ENCODE results near the gene FAM24B.
"Not testable (repeated sequence)": the region's sequence is repeated elsewhere in the genome, so short reads cannot be mapped to it uniquely, and the experiment has no call there.

FAM24B gene

GRCh38 chr10:122859527-122859926, 19.9 kb downstream of the FAM24B start:
- no peak for DNase-seq (ENCODE audit: low read depth in 2 of 2)

- not testable (repeated sequence) for DNase-seq (ENCODE audit: low read depth in 2 of 2)
These were observed 21.3 kb downstream of the FAM24B start for GRCh38 chr10:122858042-122858441.

- DNase-seq (ENCODE audit: low read depth in 2 of 2): no peak
These were observed 22.5 kb downstream of the FAM24B start for GRCh38 chr10:122856902-122857301.

GRCh38 chr10:122855745-122856144, 23.6 kb downstream of the FAM24B start:
- no peak for DNase-seq (ENCODE audit: low read depth in 2 of 2)

- no peak for DNase-seq (ENCODE audit: low read depth in 2 of 2)
These were observed 24.7 kb downstream of the FAM24B start for GRCh38 chr10:122854648-122855047.

GRCh38 chr10:122853665-122854313, 25.6 kb downstream of the FAM24B start:
- no peak for DNase-seq (ENCODE audit: low read depth in 2 of 2)

GRCh38 chr10:122852261-122852660, 27.1 kb downstream of the FAM24B start:
- no peak for DNase-seq (ENCODE audit: low read depth in 2 of 2)

- no peak for DNase-seq (ENCODE audit: low read depth in 2 of 2)
These were observed 28.4 kb downstream of the FAM24B start for GRCh38 chr10:122850705-122851640.

GRCh38 chr10:122849900-122850605, 29.3 kb downstream of the FAM24B start:
- DNase-seq (ENCODE audit: low read depth in 2 of 2): no peak

GRCh38 chr10:122849090-122849489, 30.3 kb downstream of the FAM24B start:
- DNase-seq (ENCODE audit: low read depth in 2 of 2): no peak

GRCh38 chr10:122847782-122848604, 31.4 kb downstream of the FAM24B start:
- no peak for DNase-seq (ENCODE audit: low read depth in 2 of 2)

GRCh38 chr10:122845783-122846332, 33.5 kb downstream of the FAM24B start, which contains the start of gene CUZD1:
CUZD1 (minus strand) TSS chr10:122845857; CDS start chr10:122845843, 14 bp downstream.
- DNase-seq (ENCODE audit: low read depth in 2 of 2): no peak

- no peak for DNase-seq (ENCODE audit: low read depth in 2 of 2)
These were observed 35.2 kb downstream of the FAM24B start for GRCh38 chr10:122844146-122844545.

GRCh38 chr10:122841569-122841968, 37.8 kb downstream of the FAM24B start:
- DNase-seq (ENCODE audit: low read depth in 2 of 2): no peak

- no peak for DNase-seq (ENCODE audit: low read depth in 2 of 2)
These were observed 39.9 kb downstream of the FAM24B start for GRCh38 chr10:122839505-122839904.

- DNase-seq (ENCODE audit: low read depth in 2 of 2): no peak
These were observed 40.5 kb downstream of the FAM24B start for GRCh38 chr10:122838880-122839279.

- no peak for DNase-seq (ENCODE audit: low read depth in 2 of 2)
These were observed 43.5 kb downstream of the FAM24B start for GRCh38 chr10:122835908-122836307.

- no peak for DNase-seq (ENCODE audit: low read depth in 2 of 2)
These were observed 48.4 kb downstream of the FAM24B start for GRCh38 chr10:122830965-122831353.

GRCh38 chr10:122830273-122830964, 49.0 kb downstream of the FAM24B start:
- no peak for DNase-seq (ENCODE audit: low read depth in 2 of 2)

GRCh38 chr10:122829454-122829853, 49.9 kb downstream of the FAM24B start:
- no peak for DNase-seq (ENCODE audit: low read depth in 2 of 2)

Measured in stimulated activated CD8-positive, alpha-beta memory T cell treated with anti-CD3 and anti-CD28 coated beads, Interleukin-2, amount 100 ng/mL, for 48 hours (primary cell).